ENCODE measurements around the gene TMEM120B.

GRCh38 chr12:121807642-121808347 lies 95.2 kb downstream of the TMEM120B start:
- TF ChIP-seq ZNF274 (IDR thresholded peaks at IDR 0.05; ENCODE audit: low read depth, low read length) (no peak), YY1 (IDR thresholded peaks at IDR 0.05; ENCODE audit: insufficient read depth, insufficient read length) (no peak)

All from NT2/D1 (cell line).